Neural progenitor cell (in vitro differentiated cells): Measurements from ENCODE around the gene VPS13D.

Experiments
- CTCF ChIP-seq: fragments of 200-600 bp; sonication (generic); IDR thresholded peaks from 2 replicates; pipeline ENCODE4 v1.5.1; 2017; ENCODE audit warnings: antibody characterized with exemption, mild to moderate bottlenecking
- EZH2phosphoT487 ChIP-seq: fragments of 200-600 bp; sonication (generic); IDR thresholded peaks from 2 replicates; pipeline ENCODE4 v1.6.1; 2017; ENCODE audit warnings: antibody characterized with exemption

GRCh38 chr1:12491656-12492055 is 261.8 kb downstream of the VPS13D start:
- TF ChIP-seq EZH2phosphoT487 (no peak), CTCF (no peak)
